CD8-positive, alpha-beta memory T cell (primary cell): Measurements from ENCODE around the gene UBE2H. TPM values are rescaled to one million over a fixed set of nuclear protein-coding genes. Genes with fewer than 3 reads are reported as not detected.

Experiments
- CTCF ChIA-PET: fragments of 350-600 bp; sonication (Branson Sonifier 250); formaldehyde crosslinking; loops from one replicate; lab custom pipeline; 2021; ENCODE audit warnings: antibody characterized with exemption; lab: Charles Lee
- POLR2A ChIA-PET: fragments of 350-600 bp; sonication (Branson Sonifier 250); formaldehyde crosslinking; loops from one replicate; lab custom pipeline; 2021; ENCODE audit warnings: antibody characterized with exemption; lab: Charles Lee
- DNase-seq, 5 donors: peaks; one replicate each; pipeline versions ENCODE4 v3.0.0 to v3.0.0-alpha.2; 2020 to 2022; ENCODE audit warnings: mixed read lengths in 1 of 5
- H3K27ac ChIP-seq: one replicate; pipeline ENCODE4 v1.7.0; 2013; ENCODE audit warnings: low read depth, mild to moderate bottlenecking, low read length, moderate library complexity
- H3K27me3 ChIP-seq: 2 replicates; pipeline ENCODE4 v1.7.0; 2013; ENCODE audit warnings: low read length, mild to moderate bottlenecking; ENCODE audit not compliant: insufficient read depth, poor library complexity, severe bottlenecking
- H3K36me3 ChIP-seq: 2 replicates; pipeline ENCODE4 v1.7.0; 2013; ENCODE audit warnings: mild to moderate bottlenecking, low read length, moderate library complexity; ENCODE audit not compliant: insufficient read depth
- H3K4me1 ChIP-seq: 2 replicates; pipeline ENCODE4 v1.7.0; 2013; ENCODE audit warnings: mild to moderate bottlenecking, low read length, moderate library complexity; ENCODE audit not compliant: insufficient read depth
- H3K4me3 ChIP-seq: 2 replicates; pipeline ENCODE4 v1.7.0; 2013; ENCODE audit warnings: mild to moderate bottlenecking, low read length
- H3K9me3 ChIP-seq: 2 replicates; pipeline ENCODE4 v1.7.0; 2013; ENCODE audit warnings: mild to moderate bottlenecking, low read length
- H3K27ac Mint-ChIP-seq, 8 donors: one replicate each; pipeline ENCODE4 v1.8.0; 2020 to 2021; ENCODE audit warnings: mixed read lengths in 8 of 8, mild to moderate bottlenecking in 6 of 8, inconsistent platforms in 3 of 8, moderate library complexity in 3 of 8
- H3K27me3 Mint-ChIP-seq, 2 donors: one replicate each; pipeline ENCODE4 v1.8.0; 2020 to 2021; ENCODE audit warnings: mixed read lengths in 2 of 2, mild to moderate bottlenecking in 1 of 2, moderate library complexity in 1 of 2
- H3K36me3 Mint-ChIP-seq, 3 donors: one replicate each; pipeline ENCODE4 v1.8.0; 2020 to 2021; ENCODE audit warnings: mixed read lengths in 3 of 3, inconsistent platforms in 1 of 3, mild to moderate bottlenecking in 1 of 3
- H3K4me1 Mint-ChIP-seq, 3 donors: one replicate each; pipeline ENCODE4 v1.8.0; 2020 to 2021; ENCODE audit warnings: mixed read lengths in 3 of 3, inconsistent platforms in 1 of 3, mild to moderate bottlenecking in 1 of 3
- H3K4me3 Mint-ChIP-seq, 7 donors: one replicate each; pipeline ENCODE4 v1.8.0; 2020 to 2021; ENCODE audit warnings: mixed read lengths in 7 of 7, mild to moderate bottlenecking in 6 of 7, moderate library complexity in 4 of 7, inconsistent platforms in 2 of 7
- H3K9me3 Mint-ChIP-seq, 5 donors: one replicate each; pipeline ENCODE4 v1.8.0; 2020 to 2022; ENCODE audit warnings: mixed read lengths in 5 of 5, mild to moderate bottlenecking in 3 of 5, moderate library complexity in 2 of 5, inconsistent platforms in 1 of 5
- polyA plus RNA-seq: library from polyadenylated mRNA; unstranded; fragments of 300-500 nt; fragmentation: Illumina TruSeq; gene quantifications from one replicate; pipeline ENCODE4 v1.2.3, GENCODE V29; 2021
- total RNA-seq, 2 experiments: library from RNA; stranded (reverse); gene quantifications; one replicate each; pipeline ENCODE4 v1.2.3, GENCODE V29; 2021

Gene UBE2H
- total and polyA plus RNA-seq, 3 experiments from 2014 or later: 15.3 to 45.2 (median 21.5) TPM

- no peak overlapping the region for H3K27ac ChIP-seq
- Mint-ChIP-seq H3K27me3 (peaks cover 71 to 75% of the 10 kb centered on the region in 2 donors), H3K9me3 (peaks cover 0 to 3% (median 0%) of the 10 kb centered on the region in 5 donors), H3K4me1 (peaks cover 36 to 47% (median 41%) of the 10 kb centered on the region in 3 donors), H3K36me3 (no peaks in the 10 kb centered on the region), H3K27ac (peak overlapping the region in 1 of 8 donors; percentile 39), H3K4me3 (peak overlapping the region; percentile 48 to 82 (median 63))
- H3K27me3 ChIP-seq: peaks cover 51% of the 10 kb centered on the region
- no peaks in the 10 kb centered on the region for H3K9me3 ChIP-seq
- no peaks in the 10 kb centered on the region for H3K36me3 ChIP-seq
- ChIA-PET POLR2A (interaction anchor here (0.9 kb wide), 1 partner anchor 20 kb away, joined by 3 read pairs; no protein-coding TSS in a partner anchor), CTCF (interaction anchor here (1.5 kb wide), 1 partner anchor 45 kb away, joined by 3 read pairs; no protein-coding TSS in a partner anchor)
- H3K4me3 ChIP-seq: no peak overlapping the region
- DNase-seq: peak in 1 of 5 donors; percentile 14
- H3K4me1 ChIP-seq: peaks cover 52% of the 10 kb centered on the region
Observed at GRCh38 chr7:129784783-129785684, 167.7 kb downstream of the UBE2H start.

- H3K27ac ChIP-seq: no peak overlapping the region
- no peak for DNase-seq
- H3K36me3 ChIP-seq: no peaks in the 10 kb centered on the region
- Mint-ChIP-seq H3K36me3 (no peaks in the 10 kb centered on the region), H3K9me3 (peaks cover 0 to 3% (median 0%) of the 10 kb centered on the region in 5 donors), H3K27me3 (peaks cover 68 to 71% of the 10 kb centered on the region in 2 donors), H3K4me3 (peak overlapping the region in 2 of 7 donors; percentile 8 to 63), H3K4me1 (peaks cover 36 to 47% (median 41%) of the 10 kb centered on the region in 3 donors), H3K27ac (no peak overlapping the region)
- H3K27me3 ChIP-seq: peaks cover 51% of the 10 kb centered on the region
- peaks cover 52% of the 10 kb centered on the region for H3K4me1 ChIP-seq
- no peak overlapping the region for H3K4me3 ChIP-seq
- CTCF ChIA-PET: no interaction called here
- POLR2A ChIA-PET: no interaction called here
- no peaks in the 10 kb centered on the region for H3K9me3 ChIP-seq
Observed at GRCh38 chr7:129784437-129784782, 168.3 kb downstream of the UBE2H start.

- H3K4me3 ChIP-seq: no peak overlapping the region
- CTCF ChIA-PET: no interaction called here
- H3K27me3 ChIP-seq: peaks cover 57% of the 10 kb centered on the region
- Mint-ChIP-seq H3K9me3 (peaks cover 0 to 3% (median 0%) of the 10 kb centered on the region in 5 donors), H3K27me3 (peaks cover 62% of the 10 kb centered on the region in 2 donors), H3K4me1 (peaks cover 36 to 52% (median 41%) of the 10 kb centered on the region in 3 donors), H3K27ac (peak overlapping the region in 1 of 8 donors; percentile 20), H3K36me3 (no peaks in the 10 kb centered on the region), H3K4me3 (peak overlapping the region; percentile 24 to 71 (median 59))
- no peak for DNase-seq
- H3K9me3 ChIP-seq: no peaks in the 10 kb centered on the region
- no peaks in the 10 kb centered on the region for H3K36me3 ChIP-seq
- POLR2A ChIA-PET: interaction anchor here (0.7 kb wide), 1 partner anchor 11 kb away, joined by 4 read pairs; no protein-coding TSS in a partner anchor
- no peak overlapping the region for H3K27ac ChIP-seq
- H3K4me1 ChIP-seq: peaks cover 58% of the 10 kb centered on the region
Observed at GRCh38 chr7:129783584-129783919, 169.2 kb downstream of the UBE2H start.

DNA sequence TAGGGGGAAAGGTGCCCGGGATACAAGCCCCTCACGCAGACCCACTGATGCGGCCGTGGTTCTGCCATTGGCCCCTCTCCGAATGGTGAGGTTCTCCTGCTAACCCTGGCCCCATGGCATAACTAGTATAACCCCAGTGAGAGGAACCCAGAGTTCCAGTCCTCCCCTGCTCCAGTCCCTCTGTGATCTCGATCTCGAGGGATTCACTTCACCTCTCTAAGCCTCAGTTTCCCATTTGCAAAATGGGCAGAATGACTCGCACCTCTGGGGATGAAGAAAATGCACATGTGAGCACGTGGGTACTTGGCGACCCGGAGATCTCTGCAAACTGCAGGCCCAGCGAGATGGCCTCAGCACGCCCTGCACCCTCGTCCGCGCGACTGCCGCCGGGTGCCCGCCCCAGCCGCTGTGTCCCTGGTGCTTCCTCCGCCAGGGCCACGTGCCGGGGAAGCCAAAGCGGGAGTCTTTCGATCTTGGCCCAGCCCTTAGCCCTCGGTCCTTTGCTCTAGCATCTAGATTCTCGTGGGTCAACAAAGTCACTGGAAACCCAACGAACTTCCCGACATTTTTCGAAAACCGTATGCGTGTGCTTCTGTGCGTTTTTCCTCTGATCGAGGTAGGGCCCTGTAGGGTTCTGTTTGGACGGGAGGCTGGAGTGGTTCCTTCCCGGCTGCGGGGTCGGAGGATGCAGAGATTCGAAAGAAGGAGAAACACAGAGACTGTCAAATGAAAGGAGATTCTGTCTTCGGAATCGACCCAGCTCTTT, 169.8 kb downstream of the UBE2H start:
- ChIA-PET CTCF (no interaction called here), POLR2A (interaction anchor here (0.7 kb wide), 1 partner anchor 12 kb away, joined by 4 read pairs; no protein-coding TSS in a partner anchor)
- DNase-seq: no peak
- Histone ChIP-seq H3K4me1 (peaks cover 58% of the 10 kb centered on the region), H3K9me3 (no peaks in the 10 kb centered on the region), H3K27ac (no peak overlapping the region), H3K36me3 (no peaks in the 10 kb centered on the region), H3K27me3 (peaks cover 63% of the 10 kb centered on the region), H3K4me3 (no peak overlapping the region)
- Mint-ChIP-seq H3K27ac (peak overlapping the region in 1 of 8 donors; percentile 20), H3K9me3 (peaks cover 0 to 3% (median 0%) of the 10 kb centered on the region in 5 donors), H3K4me3 (peak overlapping the region; percentile 59 to 71 (median 69)), H3K4me1 (peaks cover 38 to 57% (median 41%) of the 10 kb centered on the region in 3 donors), H3K36me3 (no peaks in the 10 kb centered on the region), H3K27me3 (peaks cover 64 to 67% of the 10 kb centered on the region in 2 donors)

DNA sequence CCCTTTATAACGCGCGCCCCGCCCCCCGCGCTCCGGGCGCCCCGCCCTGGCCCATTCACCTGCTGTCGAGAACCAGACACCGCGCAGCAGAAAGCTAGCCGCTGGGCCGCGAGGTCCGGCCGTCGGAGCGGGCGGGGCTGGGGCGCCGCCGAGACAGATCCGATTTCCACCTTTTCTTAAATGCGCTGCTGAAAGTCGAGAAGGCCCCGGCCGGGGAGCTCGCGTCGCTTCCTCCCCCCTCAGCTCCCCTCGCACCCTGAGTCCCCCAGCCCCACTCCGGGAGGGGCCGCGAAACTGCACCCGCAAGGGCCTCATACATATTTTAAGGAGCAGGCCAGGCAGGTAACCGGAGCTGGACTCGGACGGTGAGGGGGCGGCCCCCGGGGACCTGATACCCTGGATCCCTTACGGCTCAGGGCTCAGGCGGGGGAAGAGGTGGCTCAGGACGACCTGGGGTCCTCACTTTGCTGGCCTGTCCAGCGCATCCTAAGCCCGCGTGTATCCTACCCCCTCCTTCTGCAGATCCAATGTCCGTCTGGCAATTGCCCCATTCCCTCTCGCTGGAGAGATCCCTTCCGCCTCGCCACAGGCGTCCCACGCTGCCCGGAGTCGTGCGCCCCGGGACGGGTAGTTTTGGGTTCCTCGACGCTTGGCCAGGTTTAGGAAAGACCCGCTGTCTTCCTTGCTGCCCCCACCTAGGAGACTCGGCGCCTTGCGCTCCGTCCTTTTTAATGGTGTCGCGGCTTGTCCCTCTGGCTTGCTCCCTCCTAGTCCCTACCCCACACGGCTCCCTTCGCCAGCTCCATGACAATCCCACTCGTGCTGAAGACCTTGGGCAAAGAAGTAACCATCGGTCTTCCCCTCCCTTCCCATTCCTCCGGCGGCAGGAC, 170.6 kb downstream of the UBE2H start:
- ChIA-PET CTCF (interaction anchor here (1.1 to 1.4 kb wide), 2 partner anchors 43 to 228 kb away, joined by 5 read pairs; no protein-coding TSS in a partner anchor), POLR2A (no interaction called here)
- Mint-ChIP-seq H3K9me3 (peaks cover 0 to 3% (median 0%) of the 10 kb centered on the region in 5 donors), H3K27me3 (peaks cover 65 to 66% of the 10 kb centered on the region in 2 donors), H3K27ac (peak overlapping the region in 1 of 8 donors; percentile 15), H3K36me3 (no peaks in the 10 kb centered on the region), H3K4me1 (peaks cover 40 to 63% (median 41%) of the 10 kb centered on the region in 3 donors), H3K4me3 (peak overlapping the region; percentile 59 to 90 (median 82))
- Histone ChIP-seq H3K4me3 (peak overlapping the region; percentile 53), H3K27me3 (peaks cover 65% of the 10 kb centered on the region), H3K36me3 (no peaks in the 10 kb centered on the region), H3K4me1 (peaks cover 58% of the 10 kb centered on the region), H3K9me3 (no peaks in the 10 kb centered on the region), H3K27ac (no peak overlapping the region)
- DNase-seq: peak in 2 of 5 donors; percentile 8 to 20

- no peaks in the 10 kb centered on the region for H3K9me3 ChIP-seq
Observed at GRCh38 chr7:129780974-129781927, 171.5 kb downstream of the UBE2H start.

More at GRCh38 chr7:129780974-129781927, 171.5 kb downstream of the UBE2H start:
- peak in 1 of 5 donors; percentile 18 for DNase-seq
- ChIA-PET CTCF (interaction anchor here (1.1 to 1.4 kb wide), 2 partner anchors 44 to 229 kb away, joined by 5 read pairs; no protein-coding TSS in a partner anchor), POLR2A (no interaction called here)
- peaks cover 58% of the 10 kb centered on the region for H3K4me1 ChIP-seq
- H3K27ac ChIP-seq: peak overlapping the region; percentile 59
- Mint-ChIP-seq H3K4me3 (peak overlapping the region; percentile 64 to 90 (median 82)), H3K4me1 (peaks cover 39 to 64% (median 41%) of the 10 kb centered on the region in 3 donors), H3K27me3 (peaks cover 59 to 61% of the 10 kb centered on the region in 2 donors), H3K36me3 (no peaks in the 10 kb centered on the region), H3K27ac (peak overlapping the region in 1 of 8 donors; percentile 75), H3K9me3 (peaks cover 0 to 3% (median 0%) of the 10 kb centered on the region in 5 donors)
- H3K36me3 ChIP-seq: no peaks in the 10 kb centered on the region
- peak overlapping the region; percentile 53 for H3K4me3 ChIP-seq
- H3K27me3 ChIP-seq: peaks cover 61% of the 10 kb centered on the region
